Measurements from ENCODE around the gene ALG14.

- no peak for TF ChIP-seq CTCF (IDR thresholded peaks at IDR 0.05; ENCODE audit: borderline replicate concordance, extremely low read depth, low read length, poor library complexity, severe bottlenecking)
- no peak for TF ChIP-seq EZH2 (IDR thresholded peaks at IDR 0.05; ENCODE audit: borderline replicate concordance, low read depth, low read length, severe bottlenecking)
These were observed 135.7 kb downstream of the ALG14 start for GRCh38 chr1:94936861-94937620.

Data from DND-41 (cell line).